Parathyroid adenoma (tissue), 2 donors: ENCODE data around the gene MED13L.
"Not testable (repeated sequence)": the region's sequence is repeated elsewhere in the genome, so short reads cannot be mapped to it uniquely, and the experiment has no call there.

Experiments
- H2AFZ ChIP-seq: fragments of 300-600 bp; sonication (generic); one replicate; pipeline ENCODE4 v1.7.0; 2017; ENCODE audit warnings: antibody characterized with exemption, mild to moderate bottlenecking
- H3K27ac ChIP-seq: fragments of 300-600 bp; sonication (generic); one replicate; pipeline ENCODE4 v1.7.0; 2017
- H3K27me3 ChIP-seq: fragments of 300-600 bp; sonication (generic); one replicate; pipeline ENCODE4 v1.7.0; 2017; ENCODE audit warnings: low read length; ENCODE audit not compliant: control insufficient read depth, insufficient read depth
- H3K36me3 ChIP-seq: fragments of 300-600 bp; sonication (generic); one replicate; pipeline ENCODE4 v1.7.0; 2017; ENCODE audit warnings: low read length; ENCODE audit not compliant: control insufficient read depth, insufficient read depth
- H3K4me1 ChIP-seq: fragments of 300-600 bp; sonication (generic); one replicate; pipeline ENCODE4 v1.7.0; 2017; ENCODE audit warnings: control low read depth
- H3K4me2 ChIP-seq: fragments of 300-600 bp; sonication (generic); one replicate; pipeline ENCODE4 v1.7.0; 2017; ENCODE audit warnings: low read length
- H3K4me3 ChIP-seq: fragments of 300-600 bp; sonication (generic); one replicate; pipeline ENCODE4 v1.7.0; 2017; ENCODE audit warnings: low read depth, low read length
- H3K79me2 ChIP-seq: fragments of 300-600 bp; sonication (generic); one replicate; pipeline ENCODE4 v1.7.0; 2017; ENCODE audit warnings: control low read depth
- H3K9ac ChIP-seq: fragments of 300-600 bp; sonication (generic); one replicate; pipeline ENCODE4 v1.7.0; 2017; ENCODE audit warnings: mild to moderate bottlenecking
- H3K9me3 ChIP-seq: fragments of 300-600 bp; sonication (generic); one replicate; pipeline ENCODE4 v1.7.0; 2017; ENCODE audit warnings: low read length; ENCODE audit not compliant: control insufficient read depth
- TF ChIP-seq, protein P1 (sequence below): fragments of 300-600 bp; sonication (generic); IDR thresholded peaks from one replicate; pipeline ENCODE4 v1.7.0; 2017; ENCODE audit warnings: antibody characterized with exemption, mild to moderate bottlenecking
- donor health status: primary hyperparathyroidism.

Gene MED13L

DNA sequence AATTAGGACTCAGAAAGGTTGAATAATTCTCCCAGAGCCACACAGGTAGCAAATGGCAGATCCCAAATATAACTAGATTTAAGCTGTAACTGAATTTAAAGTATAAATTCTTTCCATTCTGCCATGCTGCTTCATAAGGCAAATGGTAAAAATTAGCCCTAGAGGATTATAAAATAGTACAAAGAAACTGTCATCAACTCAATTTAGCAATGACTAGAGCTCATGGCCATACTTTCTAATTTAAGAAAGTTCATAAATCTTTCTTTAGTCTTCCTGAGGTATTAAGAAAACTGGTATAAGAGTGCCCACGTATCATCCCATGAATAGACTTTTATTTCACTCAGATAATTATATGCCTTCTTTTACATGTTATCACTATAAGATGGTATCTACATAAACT is 34.8 kb downstream of the MED13L start:
- no peaks in the 10 kb centered on the region for H3K27me3 ChIP-seq
- no peak overlapping the region for H3K4me3 ChIP-seq

DNA sequence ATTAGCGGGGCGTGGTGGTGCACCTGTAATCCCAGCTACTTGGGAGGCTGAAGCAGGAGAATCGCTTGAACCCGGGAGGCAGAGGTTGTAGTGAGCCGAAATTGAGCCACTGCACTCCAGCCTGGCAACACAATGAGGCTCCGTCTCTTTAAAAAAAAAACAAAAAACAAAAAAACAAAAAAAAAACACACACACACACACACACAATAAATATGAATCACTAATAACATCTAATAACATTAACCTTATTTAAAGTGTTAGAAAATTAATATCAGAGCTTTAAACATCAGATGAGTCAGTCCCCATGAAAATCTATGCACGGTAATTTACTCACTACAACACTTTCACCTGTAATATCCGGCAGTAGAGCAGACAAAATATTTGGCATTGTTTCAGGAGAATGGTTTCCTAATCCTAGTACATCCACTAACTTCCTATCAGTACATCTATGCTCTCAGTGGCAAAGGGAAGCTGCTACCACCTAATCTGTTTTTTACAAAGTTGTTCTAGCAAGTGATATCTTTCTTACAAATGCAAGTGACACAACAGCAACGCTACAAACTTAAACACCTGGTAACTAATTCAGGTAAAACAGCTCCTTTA is 36.2 kb downstream of the MED13L start:
- Histone ChIP-seq H3K9me3 (no peaks in the 10 kb centered on the region), H3K36me3 (no peaks in the 10 kb centered on the region), H3K27ac (no peak overlapping the region), H2AFZ (no peak overlapping the region), H3K4me2 (no peak overlapping the region), H3K4me3 (no peak overlapping the region), H3K4me1 (peaks cover 8% of the 10 kb centered on the region), H3K27me3 (no peaks in the 10 kb centered on the region), H3K9ac (no peak overlapping the region), H3K79me2 (peaks cover 32% of the 10 kb centered on the region)
- TF ChIP-seq, protein P1, sequence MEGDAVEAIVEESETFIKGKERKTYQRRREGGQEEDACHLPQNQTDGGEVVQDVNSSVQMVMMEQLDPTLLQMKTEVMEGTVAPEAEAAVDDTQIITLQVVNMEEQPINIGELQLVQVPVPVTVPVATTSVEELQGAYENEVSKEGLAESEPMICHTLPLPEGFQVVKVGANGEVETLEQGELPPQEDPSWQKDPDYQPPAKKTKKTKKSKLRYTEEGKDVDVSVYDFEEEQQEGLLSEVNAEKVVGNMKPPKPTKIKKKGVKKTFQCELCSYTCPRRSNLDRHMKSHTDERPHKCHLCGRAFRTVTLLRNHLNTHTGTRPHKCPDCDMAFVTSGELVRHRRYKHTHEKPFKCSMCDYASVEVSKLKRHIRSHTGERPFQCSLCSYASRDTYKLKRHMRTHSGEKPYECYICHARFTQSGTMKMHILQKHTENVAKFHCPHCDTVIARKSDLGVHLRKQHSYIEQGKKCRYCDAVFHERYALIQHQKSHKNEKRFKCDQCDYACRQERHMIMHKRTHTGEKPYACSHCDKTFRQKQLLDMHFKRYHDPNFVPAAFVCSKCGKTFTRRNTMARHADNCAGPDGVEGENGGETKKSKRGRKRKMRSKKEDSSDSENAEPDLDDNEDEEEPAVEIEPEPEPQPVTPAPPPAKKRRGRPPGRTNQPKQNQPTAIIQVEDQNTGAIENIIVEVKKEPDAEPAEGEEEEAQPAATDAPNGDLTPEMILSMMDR, result no peak

More for the DNA sequence above, 34.8 kb downstream of the MED13L start:
- no peak overlapping the region for H3K27ac ChIP-seq
- peaks cover 36% of the 10 kb centered on the region for H3K79me2 ChIP-seq
- H2AFZ ChIP-seq, result no peak overlapping the region
- TF ChIP-seq, protein P1, result no peak
- no peak overlapping the region for H3K4me2 ChIP-seq
- peaks cover 7% of the 10 kb centered on the region for H3K4me1 ChIP-seq
- H3K9me3 ChIP-seq, result no peaks in the 10 kb centered on the region
- no peaks in the 10 kb centered on the region for H3K36me3 ChIP-seq
- H3K9ac ChIP-seq, result no peak overlapping the region

DNA sequence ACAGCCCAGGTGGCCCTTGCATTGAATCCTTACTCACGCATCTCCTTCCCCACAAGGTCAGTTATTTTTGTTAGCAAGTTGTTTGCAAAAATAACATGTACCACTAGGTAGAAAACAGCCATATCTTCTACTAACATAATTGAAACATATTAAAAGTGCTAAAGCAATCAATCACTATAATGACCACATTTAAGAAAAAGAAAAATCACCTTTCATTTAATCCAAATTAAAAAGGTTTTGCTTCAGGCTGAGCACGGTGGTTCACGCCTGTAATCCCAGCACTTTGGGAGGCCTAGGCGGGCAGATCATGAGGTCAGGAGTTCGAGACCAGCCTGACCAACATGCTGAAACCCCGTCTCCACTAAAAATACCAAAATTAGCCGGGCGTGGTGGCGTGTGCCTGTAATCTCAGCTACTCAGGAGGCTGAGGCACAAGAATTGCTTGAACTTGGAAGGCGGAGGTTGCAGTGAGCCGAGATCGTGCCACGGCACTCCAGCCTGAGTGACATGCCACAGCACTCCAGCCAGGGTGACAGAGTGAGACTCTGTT is 38.8 kb downstream of the MED13L start:
- not testable (repeated sequence) for H3K9me3 ChIP-seq, H3K36me3 ChIP-seq, H3K4me3 ChIP-seq, H2AFZ ChIP-seq, H3K4me1 ChIP-seq, H3K9ac ChIP-seq, H3K27ac ChIP-seq, H3K27me3 ChIP-seq, H3K4me2 ChIP-seq
- peaks cover 33% of the 10 kb centered on the region for H3K79me2 ChIP-seq

DNA sequence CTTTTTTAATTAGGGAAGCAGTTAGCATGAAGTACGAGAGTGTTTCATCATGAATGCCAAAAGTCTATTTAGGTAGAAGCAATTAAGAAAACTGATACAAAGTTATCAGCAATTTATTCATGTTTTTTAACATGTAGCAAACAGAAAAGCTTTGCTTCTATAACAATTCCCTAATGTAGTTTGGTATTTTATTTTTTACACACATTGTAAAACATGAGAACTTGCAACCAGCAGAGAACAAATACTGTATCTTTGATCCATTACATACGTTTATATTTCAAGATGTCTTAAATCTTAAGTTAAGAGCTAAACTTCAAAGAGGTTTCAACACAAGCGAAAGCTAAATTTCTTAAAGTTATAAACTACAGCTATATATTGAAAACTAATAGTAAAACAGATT is 39.3 kb downstream of the MED13L start:
- no peak overlapping the region for H3K4me3 ChIP-seq
- H3K4me2 ChIP-seq, result no peak overlapping the region
- H3K27me3 ChIP-seq, result no peaks in the 10 kb centered on the region
- no peaks in the 10 kb centered on the region for H3K36me3 ChIP-seq
- peaks cover 35% of the 10 kb centered on the region for H3K79me2 ChIP-seq
- H3K9me3 ChIP-seq, result no peaks in the 10 kb centered on the region
- TF ChIP-seq, protein P1, result no peak
- no peak overlapping the region for H2AFZ ChIP-seq
- no peak overlapping the region for H3K9ac ChIP-seq
- no peak overlapping the region for H3K27ac ChIP-seq
- peaks cover 5% of the 10 kb centered on the region for H3K4me1 ChIP-seq

DNA sequence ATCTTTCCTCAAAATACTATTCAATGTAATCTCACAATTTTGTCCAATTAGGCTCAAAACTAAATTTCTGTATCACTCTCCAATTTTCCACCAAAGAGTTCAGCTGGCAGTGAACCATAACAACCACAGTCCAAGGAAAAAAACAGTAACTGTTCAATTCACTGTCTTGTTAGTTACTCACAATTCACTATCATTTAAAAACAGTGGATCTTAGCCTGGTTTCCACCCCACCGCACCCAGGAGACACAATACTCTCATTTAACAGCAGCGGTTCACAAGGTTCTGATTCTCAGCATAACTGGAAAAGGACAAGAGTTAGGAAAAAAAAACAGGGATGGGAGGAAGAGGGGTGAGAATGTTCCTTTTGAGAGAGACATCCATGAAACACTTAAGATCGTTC is 40.5 kb downstream of the MED13L start:
- no peaks in the 10 kb centered on the region for H3K9me3 ChIP-seq
- H3K27ac ChIP-seq, result no peak overlapping the region
- H3K4me2 ChIP-seq, result no peak overlapping the region
- H3K36me3 ChIP-seq, result no peaks in the 10 kb centered on the region
- H3K79me2 ChIP-seq, result peaks cover 33% of the 10 kb centered on the region
- H3K4me1 ChIP-seq, result peaks cover 5% of the 10 kb centered on the region
- H3K27me3 ChIP-seq, result no peaks in the 10 kb centered on the region
- TF ChIP-seq, protein P1, result no peak
- no peak overlapping the region for H3K4me3 ChIP-seq
- no peak overlapping the region for H3K9ac ChIP-seq
- H2AFZ ChIP-seq, result no peak overlapping the region
